HS-27A (cell line): ENCODE measurements around the gene MAS1.

Source experiments
- DNase-seq: peaks from one replicate; pipeline ENCODE4 v3.0.0-alpha.2; 2012; ENCODE audit warnings: low read depth, missing footprints

The MAS1 gene

DNA sequence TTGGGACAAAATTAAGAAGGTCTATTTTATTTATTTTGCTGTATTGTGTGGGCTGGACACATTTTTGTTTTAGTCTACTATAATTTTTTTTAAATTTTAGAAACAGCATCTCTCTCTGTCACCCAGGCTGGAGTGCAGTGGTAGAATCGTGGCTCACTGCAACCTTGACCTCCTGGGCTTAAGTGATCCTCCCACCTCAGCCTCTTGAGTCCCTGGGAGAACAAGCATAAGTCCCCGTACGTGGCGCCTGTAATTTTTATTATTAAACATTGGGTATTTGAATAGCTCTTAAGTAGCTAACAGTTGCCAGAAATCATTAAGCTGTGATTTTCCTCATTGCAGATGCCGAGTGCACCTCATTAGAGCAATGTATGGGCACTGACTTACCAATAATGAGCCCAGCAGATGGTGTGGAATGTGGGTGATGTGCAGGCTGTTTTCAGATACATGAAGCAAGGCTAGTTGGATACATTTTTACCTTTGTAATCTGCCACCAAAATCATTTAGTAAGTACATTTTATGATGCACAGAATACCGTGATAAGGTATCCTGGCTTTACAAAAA lies 10.3 kb upstream of the MAS1 start:
- no peak for DNase-seq

DNA sequence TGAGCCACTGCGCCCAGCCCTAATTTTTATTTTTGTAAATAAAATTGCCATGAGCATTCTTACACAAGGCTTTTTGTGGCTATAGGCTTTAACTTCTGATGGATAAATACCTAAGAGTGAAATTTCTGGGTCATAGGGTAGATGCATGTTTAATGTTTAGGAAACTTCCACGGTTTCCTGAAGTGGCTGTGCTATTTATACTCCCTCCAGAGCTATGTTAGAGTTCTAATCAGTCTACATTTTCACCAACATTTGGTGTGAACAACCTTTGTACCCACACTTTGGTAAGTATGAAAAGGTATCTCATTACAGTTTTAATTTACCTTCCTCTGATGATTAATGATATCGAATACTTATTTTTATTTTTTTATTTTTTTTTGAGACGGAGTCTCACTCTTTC lies 6.1 kb upstream of the MAS1 start:
- DNase-seq, result no peak

DNA sequence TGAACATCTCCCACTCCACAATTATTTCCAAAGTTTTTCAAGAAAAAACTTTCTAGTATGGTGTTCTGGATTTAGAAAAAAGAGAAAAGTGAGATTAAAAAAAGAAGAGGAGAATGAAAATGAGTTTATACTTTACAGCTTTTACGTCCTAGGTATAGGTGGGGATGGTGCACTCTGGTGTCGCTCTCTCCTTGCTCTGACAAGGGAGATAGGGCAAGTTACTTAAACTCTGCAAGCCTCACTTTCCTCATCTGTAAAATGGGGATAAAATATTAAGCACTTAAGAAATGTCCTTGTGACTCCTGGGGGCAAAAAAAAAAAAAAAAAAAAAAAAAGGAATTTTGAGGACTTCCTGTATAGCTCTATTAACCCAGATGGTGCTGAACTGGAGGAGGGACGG lies 4.5 kb upstream of the MAS1 start:
- DNase-seq, result no peak

DNA sequence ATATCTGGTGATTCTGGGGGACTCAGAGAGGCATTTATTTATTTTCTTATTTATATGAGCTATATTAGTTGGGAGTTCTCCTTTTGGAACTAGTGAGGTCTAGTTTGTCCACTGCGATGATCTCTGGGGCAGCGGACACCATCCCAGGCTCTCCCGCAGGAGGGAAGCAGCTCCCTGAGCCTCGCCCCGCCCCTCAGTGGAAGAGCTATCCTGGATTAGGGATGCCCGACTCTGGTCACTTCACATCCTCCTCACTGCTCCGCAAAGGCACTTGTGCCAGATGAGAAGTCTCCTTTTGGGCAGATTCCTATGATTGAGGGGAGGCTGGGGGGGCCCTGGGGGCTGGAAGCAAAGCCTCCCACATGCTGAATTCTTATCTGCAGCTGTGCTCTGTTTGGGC lies 3.6 kb upstream of the MAS1 start:
- DNase-seq, result no peak

DNA sequence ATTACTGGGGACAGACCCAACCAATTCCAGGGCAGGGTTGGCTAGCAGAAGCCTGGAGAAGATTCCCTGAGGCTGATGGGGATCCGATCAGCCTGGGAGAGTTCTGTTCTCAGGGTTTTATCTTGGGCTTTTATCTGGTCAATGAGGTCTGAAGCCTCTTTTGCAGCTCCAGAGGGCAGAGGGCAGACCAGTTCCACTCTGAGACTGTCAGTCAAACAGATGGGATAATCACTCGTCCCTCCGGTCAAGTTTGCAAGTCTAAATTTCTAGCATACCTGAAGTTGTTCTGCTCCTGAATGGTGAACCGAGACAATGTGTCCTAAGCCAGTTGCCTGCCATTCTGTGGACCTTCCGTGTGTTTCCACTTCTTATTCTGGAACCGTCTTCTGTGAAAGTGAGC lies 3.0 kb upstream of the MAS1 start:
- DNase-seq, result no peak

DNA sequence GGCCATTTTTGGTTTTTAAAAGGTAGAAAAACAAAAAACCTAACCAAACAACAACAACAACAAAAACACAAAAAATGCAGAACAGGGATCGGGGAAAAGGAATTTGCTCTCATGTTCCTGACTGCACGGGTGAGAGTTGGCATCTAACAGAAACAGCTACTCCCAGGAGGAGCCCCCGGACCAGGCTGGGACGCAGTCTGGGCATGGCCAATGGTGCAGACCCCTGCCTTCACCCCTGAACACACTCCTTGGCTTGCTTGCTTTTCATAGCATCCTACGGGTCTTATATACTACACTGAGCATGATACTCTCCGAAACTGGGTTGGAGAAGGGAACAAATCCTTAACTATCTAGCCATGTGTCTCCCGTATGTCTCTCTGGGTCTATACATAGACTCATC lies 587 bp upstream of the MAS1 start:
- no peak for DNase-seq

DNA sequence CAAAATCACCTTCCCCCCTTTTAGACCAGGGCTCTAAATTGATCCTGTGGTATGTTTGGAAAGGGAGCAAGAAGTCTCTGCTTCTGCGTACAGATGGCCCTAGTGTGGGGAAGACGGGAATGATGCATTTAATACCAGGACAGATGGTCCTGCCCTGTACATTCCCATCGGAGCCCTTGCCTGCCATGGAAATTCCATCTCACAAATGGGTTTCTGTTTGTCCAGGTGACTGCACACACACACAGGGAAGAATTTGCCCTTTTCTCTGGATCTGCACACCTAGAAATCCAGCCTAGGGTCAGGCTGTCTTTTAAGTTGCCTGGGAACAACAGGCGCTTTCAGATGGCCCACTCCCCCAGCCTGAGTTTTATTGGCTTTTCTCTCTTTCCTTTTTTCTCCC lies 1.3 kb downstream of the MAS1 start:
- DNase-seq, result no peak

DNA sequence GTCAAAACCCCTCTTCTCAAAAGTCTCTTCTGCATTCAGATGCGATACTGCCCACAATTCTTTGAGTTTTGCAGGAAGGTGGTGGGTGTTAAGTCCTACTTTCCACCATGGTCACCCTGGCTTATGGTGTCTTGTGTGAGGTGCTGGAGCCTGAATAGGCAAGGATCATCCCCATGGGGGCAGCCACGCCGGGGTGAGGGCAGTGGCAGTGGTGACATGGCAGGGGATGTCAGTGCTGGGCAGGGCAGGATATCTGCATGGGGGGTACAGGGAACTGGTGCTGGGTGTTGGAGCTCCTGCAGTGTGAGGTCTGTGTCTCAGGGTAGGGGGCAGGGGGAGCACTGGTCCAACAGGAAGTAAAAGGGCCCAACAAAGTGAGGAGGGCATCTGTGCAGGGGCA lies 2.3 kb downstream of the MAS1 start:
- DNase-seq, result no peak

DNA sequence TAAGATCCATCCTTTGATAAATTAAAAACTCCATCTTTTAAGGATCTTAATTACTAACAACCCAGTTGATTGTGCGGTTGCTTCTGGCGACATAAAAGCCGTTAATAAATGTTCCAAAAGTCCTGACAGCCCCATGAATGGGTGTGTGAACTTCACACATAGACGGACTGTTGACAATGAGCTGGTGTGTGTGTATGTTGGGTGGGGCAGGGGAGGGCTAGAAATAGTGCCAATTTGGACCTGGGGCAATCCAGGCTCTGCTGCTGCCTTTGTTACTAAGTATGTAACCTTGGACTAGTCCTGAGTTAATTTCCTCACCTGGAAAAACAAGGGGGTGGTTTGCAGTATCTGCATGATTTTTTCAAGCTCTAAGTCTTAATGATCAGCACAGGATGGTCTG lies 4.2 kb downstream of the MAS1 start:
- DNase-seq, result no peak

DNA sequence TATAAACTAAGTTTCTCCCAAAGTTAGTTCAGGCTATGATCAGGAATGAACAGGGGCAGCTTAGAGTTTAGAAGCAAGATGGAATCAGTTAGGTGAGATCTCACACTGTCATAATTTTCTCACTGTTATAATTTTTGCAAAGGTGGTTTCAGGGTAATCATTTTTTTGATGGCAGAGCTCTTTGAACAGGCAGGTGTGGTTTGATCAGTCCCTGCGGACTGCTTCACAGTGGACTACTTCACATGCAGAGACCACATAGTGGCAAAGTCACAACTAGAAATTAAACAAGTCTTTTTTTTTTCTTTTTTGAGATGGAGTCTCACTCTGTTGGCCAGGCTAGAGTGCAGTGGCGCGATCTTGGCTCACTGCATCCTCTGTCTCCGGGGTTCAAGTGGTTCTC lies 6.8 kb downstream of the MAS1 start:
- DNase-seq, result no peak

DNA sequence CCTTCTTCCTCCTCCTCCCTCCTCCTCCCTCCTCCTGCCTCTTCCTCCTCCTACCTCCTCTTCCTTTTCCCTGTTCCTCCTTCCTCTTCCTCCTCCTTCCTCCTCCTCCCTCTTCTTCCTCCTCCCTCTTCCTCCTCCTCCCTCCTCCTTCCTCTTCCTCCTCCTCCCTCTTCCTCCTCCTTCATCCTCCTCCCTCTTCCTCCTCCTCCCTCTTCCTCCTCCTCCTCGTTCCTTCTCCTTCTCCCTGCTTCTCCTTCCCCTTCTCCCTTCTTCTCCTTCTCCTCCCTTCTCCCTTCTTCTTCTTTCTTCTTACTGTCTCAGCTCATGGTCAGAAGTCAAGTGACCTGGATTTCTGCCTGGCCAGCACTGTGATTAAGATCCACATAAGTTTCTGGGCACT lies 7.7 kb downstream of the MAS1 start:
- no peak for DNase-seq

DNA sequence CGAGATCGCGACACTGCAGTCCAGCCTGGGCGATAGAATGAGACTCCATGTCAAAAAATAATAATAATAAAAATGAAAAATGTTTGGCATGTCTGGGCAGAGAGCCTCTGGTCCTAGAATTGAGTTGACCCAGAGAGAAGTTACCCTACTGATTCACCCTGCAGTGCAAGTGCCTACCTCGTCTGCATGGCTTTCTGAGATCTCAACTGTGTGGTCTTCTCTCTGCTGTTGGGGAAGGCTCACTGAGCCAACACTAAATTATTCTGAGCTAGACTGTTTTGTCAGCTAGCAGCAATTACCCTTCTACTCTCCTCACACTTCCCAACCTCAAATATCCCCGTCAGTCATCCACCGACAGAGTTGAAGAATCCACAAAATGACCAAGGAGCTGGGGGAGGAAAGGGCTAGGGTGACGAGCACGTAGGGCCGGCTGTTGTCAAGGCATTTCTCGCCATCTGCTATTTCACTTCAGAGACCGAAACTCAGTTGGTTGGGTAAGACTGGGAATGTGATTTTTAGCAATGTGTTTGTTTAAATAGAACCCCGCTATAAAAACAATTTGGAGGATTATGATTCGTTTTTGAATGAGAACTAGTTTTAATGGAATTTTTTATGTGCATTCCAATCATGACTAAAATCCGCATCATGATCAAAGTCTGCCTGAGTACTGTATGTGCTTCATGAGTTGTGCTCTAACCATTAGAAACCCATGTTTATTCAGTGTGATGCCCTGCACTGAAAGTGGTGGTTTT lies 9.4 kb downstream of the MAS1 start:
- DNase-seq, result peak; percentile 94

DNA sequence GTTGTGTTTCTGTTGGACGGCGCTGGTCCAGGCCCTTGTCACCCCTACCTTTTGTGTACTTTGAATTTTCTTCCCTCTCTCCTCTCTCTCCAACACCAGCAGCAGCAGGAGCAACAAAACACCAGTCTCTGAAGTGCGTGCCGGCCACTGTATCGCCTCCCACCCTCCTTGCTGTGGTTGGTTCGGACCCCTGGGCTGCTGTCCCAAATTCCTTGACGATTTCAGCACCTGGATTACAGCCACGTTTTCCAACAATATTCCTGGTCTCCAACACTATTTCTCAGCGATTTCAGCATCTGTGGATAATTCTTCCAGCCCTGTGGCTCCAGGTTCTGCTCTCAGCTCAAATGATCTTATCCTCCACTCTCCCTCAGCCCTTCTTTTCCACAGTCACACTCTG lies 11.8 kb downstream of the MAS1 start:
- DNase-seq, result no peak

DNA sequence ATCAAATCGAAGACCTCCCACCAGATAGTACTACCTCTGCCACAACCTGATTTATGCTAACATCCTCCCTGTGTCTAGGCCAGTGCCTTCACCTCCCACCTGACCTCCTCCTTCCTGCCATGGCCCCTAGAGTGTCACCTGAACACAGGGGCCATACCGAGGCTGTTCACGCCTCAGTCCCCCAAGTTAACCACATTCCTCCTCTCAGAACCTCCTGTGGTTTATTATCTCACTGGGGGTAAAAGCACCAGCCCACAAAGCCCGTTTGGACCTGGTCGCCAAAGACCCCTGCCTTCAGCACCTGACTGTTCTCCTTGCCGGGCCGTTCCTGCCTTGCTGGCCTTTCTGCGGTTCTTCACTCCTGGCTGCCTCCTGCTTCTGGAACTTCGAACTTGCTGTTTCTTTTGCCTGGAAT lies 13.7 kb downstream of the MAS1 start:
- DNase-seq, result no peak

DNA sequence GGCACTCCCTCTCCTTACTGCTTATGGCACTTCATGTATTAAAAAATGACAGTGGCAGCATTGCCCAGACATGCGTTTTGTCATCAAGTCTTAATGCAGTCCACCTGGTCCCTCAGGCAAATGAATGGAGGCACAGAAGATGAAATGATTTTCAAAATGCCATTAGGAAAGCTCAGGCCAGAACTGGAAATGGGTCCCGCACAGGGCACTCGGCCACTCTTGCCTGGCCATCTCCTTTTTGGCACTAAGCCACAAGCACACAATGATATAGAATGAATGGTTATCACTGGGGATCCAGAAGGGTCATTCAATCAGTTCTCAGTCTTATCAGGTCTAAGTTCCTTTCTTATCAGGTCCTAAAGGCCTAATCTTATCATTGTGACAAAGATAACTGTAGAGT lies 15.6 kb downstream of the MAS1 start:
- DNase-seq, result no peak

DNA sequence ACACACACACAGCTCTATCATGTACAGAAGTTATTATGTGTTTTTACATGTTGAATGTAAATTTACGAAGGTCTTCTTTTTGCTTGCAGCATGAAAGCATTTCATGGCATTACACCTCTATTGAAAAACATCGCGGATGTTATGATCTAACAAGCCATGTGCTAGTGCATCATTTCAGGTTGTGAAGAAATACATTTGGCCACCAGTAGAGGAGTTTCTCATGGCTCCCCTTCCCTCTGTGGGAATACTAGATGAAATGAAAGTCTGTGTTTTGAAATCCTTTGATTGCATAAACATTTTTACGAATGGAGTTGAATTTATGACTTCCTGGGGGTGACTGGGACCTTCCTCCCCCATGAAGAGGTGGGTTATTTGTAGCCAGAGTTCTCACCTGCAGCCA lies 17.7 kb downstream of the MAS1 start:
- DNase-seq, result no peak

DNA sequence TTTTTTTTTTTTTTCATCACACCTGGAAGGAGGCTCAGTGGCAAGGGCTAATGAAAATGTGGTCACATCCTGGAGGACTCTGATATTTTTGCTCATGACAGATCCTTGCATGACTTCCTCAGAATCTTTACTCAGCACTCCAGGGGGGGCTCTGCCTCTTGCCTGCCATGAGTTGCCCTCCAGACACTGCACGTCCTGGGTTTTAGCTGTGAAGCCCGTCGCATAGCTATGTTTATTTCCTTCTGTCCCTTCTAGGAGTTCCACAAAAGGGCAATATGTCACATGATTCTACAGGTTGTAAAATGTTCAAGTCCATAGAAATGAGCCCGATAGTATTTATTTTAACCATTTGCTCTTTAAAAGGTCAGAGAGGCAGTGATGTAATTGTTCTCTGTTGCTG lies 18.2 kb downstream of the MAS1 start:
- no peak for DNase-seq

DNA sequence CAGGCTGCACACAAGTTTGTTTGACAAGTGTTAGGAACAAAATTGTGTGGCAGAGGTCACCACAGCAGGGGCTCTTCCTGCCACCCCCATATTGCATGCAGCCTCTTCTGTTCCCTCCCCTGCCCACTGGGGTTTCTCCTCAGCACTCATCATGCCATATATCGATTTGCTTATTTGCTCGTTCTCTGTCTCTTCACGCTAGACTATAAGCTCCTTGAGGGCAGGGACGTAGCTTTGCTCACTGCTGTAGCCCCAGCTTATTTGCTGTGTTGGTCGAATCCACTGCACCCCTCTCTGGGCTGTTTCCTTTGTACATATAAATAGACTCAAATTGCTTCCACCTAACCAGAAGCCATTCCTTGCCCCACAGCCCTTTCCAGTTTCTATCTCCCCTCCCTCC lies 19.6 kb downstream of the MAS1 start:
- DNase-seq, result no peak

DNA sequence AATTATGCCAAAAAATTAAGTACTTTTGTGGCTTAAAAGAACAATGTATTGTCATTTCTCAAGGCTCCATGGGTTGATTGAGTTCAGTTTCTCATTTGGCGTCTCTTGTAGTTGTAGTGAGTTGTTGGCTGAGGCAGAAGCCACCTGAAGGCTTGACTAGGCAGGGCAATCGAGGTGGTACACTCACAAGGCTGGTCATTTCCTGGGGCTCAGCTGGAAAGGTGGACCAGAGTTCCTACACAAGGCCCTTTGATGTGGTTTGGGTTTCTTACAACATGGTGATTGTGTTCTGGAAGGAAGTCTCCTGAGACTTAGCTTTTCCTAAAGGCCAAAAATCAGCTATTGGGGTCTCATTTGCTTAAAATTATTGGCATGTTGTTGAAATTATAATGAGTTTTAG lies 22.6 kb downstream of the MAS1 start:
- no peak for DNase-seq

DNA sequence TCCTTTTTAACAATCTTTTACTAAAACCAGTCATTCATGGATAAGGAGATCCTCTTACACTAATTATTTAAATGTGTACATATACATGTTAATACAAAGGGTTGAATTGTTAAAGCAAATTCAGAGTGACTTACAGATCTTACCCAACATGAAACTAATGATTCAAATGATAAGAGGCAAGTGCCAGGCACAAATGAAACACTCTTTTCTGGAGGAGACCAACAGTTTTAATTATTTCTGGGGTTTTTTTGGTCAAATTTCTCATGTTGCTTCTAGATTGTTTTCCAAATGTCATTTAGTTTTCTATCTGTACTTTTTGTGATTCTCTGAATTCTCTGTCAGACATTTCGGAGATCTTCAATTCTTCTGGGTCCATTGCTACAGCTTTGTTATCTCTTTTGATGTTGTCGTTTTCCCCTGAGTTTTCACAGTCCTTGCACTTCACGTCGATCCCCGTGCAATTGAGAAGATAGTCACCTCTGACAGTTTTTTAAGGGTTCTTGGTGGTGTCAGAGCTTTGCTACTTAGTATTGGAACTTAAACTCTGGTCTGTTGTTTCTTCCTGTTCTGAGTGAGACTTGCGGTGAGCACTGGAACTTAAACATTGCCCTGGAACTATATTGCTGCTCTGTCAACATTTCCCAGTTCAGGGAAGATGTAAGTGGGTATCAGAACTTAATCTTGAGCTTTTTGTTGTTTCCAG lies 23.2 kb downstream of the MAS1 start:
- no peak for DNase-seq

DNA sequence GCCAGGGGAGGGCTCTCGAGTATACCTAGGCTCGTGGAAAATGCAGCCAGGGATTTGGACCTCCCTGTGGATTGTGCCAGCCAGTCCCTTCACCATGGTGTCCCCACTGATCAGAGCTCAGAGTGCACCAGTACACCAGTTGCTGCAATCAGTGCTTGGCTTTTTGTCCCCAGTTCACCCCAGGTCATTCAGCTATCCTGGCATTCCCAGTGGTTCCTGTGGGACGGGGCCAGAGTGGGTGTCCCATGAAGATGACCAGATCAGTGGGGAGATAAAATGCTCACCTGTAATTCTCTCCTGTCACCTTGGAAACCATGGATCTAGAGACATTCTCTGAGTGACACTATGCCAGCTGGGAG lies 23.8 kb downstream of the MAS1 start:
- no peak for DNase-seq

DNA sequence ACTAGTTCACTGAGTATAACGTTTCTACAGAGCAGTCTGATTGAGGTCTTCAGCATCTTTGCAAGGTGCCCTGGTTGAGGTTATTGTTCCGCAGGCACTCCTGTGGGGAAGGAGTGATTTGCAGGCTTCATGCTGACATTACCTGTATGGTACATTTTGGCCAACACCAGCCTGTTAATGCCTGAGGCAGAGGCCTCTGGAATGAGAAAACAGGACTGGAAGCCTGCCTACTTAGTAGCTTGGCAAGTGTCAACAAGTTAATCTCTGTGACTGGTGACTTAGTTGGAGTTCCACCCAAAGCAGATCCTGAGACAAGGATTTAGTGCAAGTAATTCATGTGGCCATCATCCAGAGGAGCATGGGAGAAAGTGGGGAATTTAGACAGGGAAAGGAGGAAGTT lies 24.6 kb downstream of the MAS1 start:
- DNase-seq, result no peak

DNA sequence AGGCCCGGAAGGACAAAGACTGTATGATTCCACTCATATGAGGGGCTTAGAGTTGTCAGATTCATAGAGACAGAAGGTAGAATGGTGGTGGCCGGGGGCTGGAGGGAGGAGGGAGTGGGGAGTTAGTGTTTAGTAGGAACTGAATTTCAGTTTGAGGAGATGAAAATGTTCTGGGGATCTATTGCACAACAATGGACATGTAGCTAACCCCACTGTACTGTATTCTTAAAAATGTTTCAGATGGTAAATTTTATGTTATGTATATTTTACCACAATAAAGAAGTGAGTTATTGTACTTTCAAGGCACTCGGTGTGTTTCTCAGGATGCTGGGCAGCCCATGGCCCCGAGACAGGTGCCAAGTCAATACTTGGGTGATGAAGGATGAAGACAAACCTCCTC lies 25.4 kb downstream of the MAS1 start:
- DNase-seq, result no peak

DNA sequence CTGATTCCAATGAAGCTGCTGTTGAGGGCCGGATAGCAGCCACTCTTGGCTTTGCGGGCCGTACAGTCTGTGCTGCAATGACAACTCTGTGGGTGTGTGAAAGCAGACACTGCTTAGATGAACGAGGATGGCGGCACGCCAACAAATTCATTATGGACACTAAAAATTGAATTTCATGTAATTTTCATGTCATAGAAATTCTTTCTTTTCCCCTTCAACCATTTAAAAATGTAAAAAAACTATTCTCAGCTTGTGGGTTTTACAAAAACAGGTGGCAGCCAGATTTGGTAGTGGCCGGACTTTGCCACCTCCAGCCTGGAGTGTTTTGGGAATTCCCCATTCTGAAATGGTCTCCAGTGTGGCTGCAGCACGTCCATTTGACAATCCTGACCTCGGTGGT lies 26.0 kb downstream of the MAS1 start:
- DNase-seq, result no peak
